ENCODE results near the gene SLC25A33.
"Not testable (repeated sequence)": the region's sequence is repeated elsewhere in the genome, so short reads cannot be mapped to it uniquely, and the experiment has no call there.

The SLC25A33 gene

GRCh38 chr1:9539165-9539828 is at the start of gene SLC25A33:
Gene SLC25A33, plus strand, starts transcription at chr1:9539465. Its CDS starts 227 bp downstream, at chr1:9539692.
- Mint-ChIP-seq H3K27me3 (no peaks in the 10 kb centered on the region), H3K27ac (peak within 1 kb of the TSS; percentile 83), H3K4me1 (peaks cover 40% of the 10 kb centered on the region), H3K9me3 (no peaks in the 10 kb centered on the region), H3K4me3 (peak within 1 kb of the TSS; percentile 95), H3K36me3 (peaks cover 5% of the 10 kb centered on the region)
- ATAC-seq = peak; percentile 99

DNA sequence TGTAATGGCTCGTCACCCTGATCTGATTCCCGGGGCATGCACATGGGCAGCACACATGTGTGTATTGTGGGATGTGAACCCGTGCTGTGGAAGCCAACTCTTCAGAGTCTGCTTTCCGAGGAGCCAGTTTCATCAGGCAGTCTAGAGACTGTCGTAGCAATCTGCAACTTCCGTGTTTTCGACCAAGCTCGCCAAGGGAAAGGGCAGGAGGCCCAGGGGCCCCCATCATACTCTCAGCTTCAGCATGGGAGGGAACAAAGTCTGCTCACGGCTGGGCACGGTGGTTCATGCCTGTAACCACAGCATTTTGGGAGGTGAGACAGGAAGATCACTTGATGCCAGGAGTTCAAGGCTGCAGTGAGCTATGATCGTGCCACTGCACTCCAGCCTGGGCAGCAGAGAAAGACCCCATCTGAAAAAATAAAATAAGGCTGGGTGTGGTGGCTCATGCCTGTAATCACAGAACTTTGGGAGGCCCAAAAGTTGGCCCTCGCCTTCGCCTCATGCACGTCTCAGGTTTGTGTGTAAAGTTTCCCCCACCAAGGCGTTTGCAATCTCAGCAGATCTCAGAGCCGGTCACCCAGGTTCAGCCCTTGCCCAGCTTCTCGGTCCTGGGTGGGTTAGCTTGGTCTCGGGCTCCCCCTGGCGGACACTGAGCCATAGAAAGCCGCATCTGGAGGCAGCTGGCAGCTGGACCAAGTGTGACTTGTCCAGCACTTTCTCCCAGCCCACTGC is 48.5 kb upstream of the SLC25A33 start:
- no peak overlapping the region for H3K27ac Mint-ChIP-seq
- no peak overlapping the region for H3K4me3 Mint-ChIP-seq
- ATAC-seq = peak; percentile 81

GRCh38 chr1:9493326-9493725 is 45.9 kb upstream of the SLC25A33 start:
- H3K4me1 Mint-ChIP-seq = peaks cover 7% of the 10 kb centered on the region
- H3K9me3 Mint-ChIP-seq = no peaks in the 10 kb centered on the region
- H3K4me3 Mint-ChIP-seq = no peak overlapping the region
- H3K27me3 Mint-ChIP-seq = peaks cover 24% of the 10 kb centered on the region
- H3K36me3 Mint-ChIP-seq = no peaks in the 10 kb centered on the region
- no peak for ATAC-seq
- H3K27ac Mint-ChIP-seq = no peak overlapping the region

More for the DNA sequence above, 48.5 kb upstream of the SLC25A33 start:
- Mint-ChIP-seq H3K4me1 (peaks cover 7% of the 10 kb centered on the region), H3K36me3 (no peaks in the 10 kb centered on the region), H3K27me3 (peaks cover 36% of the 10 kb centered on the region), H3K9me3 (no peaks in the 10 kb centered on the region)

DNA sequence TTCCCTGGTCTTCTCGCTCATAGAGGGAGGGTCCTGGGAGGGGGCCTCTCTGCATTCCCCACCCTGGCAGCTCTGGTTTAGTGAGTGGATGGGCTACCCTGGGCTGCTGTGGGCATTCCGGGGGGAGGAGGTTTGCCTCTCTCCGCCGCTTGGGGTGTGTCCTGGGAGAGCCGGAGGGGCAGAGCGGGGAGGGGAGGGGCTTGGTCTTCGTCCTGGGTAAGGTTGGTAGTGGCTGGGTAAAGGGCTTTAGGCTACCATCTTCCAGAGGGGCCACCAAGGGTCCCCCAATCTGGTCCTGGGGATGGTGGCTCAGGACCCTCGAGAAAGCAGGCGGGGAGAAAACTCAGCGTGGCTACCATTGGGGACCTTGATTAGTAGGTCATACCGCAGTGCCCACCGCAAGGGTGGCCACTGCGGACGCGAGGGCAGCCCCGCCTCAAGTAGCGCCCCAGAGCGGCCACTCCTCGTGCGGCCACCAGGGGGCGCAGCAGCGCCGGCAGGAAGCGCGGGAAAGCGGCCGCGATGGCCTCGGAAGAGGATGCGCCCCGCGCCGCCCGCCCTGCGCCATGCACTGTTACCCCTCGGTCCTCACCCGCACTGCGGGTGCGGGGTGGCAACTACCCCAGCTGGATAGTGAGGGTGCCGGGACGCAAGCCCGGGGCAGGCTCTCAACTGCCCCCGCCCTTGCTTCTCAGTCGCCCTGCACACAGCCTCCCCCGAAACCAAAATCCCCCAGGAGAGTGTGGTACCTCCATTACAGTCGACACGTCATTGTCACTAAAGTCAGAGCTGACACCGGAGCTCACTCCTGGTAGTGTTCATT is 44.1 kb upstream of the SLC25A33 start:
- H3K9me3 Mint-ChIP-seq = no peaks in the 10 kb centered on the region
- peaks cover 7% of the 10 kb centered on the region for H3K4me1 Mint-ChIP-seq
- ATAC-seq = peak; percentile 67
- H3K27ac Mint-ChIP-seq = no peak overlapping the region
- H3K36me3 Mint-ChIP-seq = no peaks in the 10 kb centered on the region
- H3K27me3 Mint-ChIP-seq = peaks cover 42% of the 10 kb centered on the region
- peak overlapping the region; percentile 69 for H3K4me3 Mint-ChIP-seq

GRCh38 chr1:9495854-9496374 is 43.4 kb upstream of the SLC25A33 start:
- peaks cover 47% of the 10 kb centered on the region for H3K27me3 Mint-ChIP-seq
- ATAC-seq = no peak
- H3K27ac Mint-ChIP-seq = no peak overlapping the region
- H3K4me3 Mint-ChIP-seq = no peak overlapping the region
- no peaks in the 10 kb centered on the region for H3K9me3 Mint-ChIP-seq
- peaks cover 7% of the 10 kb centered on the region for H3K4me1 Mint-ChIP-seq
- H3K36me3 Mint-ChIP-seq = no peaks in the 10 kb centered on the region

DNA sequence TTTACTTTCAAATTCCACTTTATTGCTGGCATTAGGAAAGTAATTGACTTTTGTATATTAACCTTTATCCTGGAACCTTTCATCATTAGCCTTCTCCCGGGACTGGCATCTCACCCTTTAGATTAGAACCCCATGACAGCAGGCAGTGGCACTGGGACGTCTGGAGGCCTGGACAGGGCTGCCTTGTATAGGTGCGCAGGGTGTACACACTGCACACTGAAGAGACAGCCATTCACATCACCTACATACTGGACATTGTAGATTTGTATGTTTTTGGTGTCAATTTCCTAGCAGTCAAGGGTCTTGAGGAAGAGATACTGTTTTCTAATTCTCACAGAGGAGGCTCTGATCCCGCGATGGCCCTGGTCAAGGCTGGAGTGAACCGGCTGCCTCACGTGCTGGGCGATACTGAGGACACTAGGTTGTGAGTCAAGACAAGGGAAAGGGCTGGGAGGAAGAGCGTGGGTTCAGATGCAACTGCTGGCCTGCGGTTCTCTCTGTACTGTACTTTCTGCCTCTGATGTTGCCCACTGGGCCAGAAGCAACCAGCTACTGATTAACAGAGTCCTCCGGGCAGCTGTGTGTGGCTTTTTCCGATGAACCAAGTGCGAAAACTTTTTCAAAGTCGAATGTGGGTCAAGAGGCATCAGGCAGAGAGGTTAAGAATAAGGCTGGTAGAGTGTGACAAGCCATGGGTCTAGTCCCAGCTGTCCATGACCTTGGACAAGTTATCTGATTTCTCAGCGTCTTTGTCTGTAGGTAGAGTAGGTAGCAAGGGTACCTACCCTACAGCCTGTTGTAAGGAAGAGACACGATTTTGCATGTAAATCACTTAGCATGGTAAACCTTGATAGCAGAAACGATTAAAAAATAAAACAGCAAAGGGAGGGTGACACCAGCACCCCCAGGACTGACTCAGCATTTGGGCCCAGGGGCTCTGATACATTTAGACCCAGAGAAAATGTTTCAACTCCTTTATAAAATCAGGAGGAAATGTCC is 38.2 kb upstream of the SLC25A33 start:
- H3K27me3 Mint-ChIP-seq = peaks cover 45% of the 10 kb centered on the region
- no peak for ATAC-seq
- no peak overlapping the region for H3K27ac Mint-ChIP-seq
- H3K4me1 Mint-ChIP-seq = no peaks in the 10 kb centered on the region
- H3K4me3 Mint-ChIP-seq = no peak overlapping the region
- no peaks in the 10 kb centered on the region for H3K9me3 Mint-ChIP-seq
- H3K36me3 Mint-ChIP-seq = no peaks in the 10 kb centered on the region

- no peak overlapping the region for H3K4me3 Mint-ChIP-seq
- H3K27me3 Mint-ChIP-seq = peaks cover 43% of the 10 kb centered on the region
- no peak overlapping the region for H3K27ac Mint-ChIP-seq
- ATAC-seq = no peak
- H3K4me1 Mint-ChIP-seq = no peaks in the 10 kb centered on the region
- no peaks in the 10 kb centered on the region for H3K9me3 Mint-ChIP-seq
- H3K36me3 Mint-ChIP-seq = no peaks in the 10 kb centered on the region
Measured at GRCh38 chr1:9503001-9503675, 36.1 kb upstream of the SLC25A33 start.

GRCh38 chr1:9505143-9505542 is 34.1 kb upstream of the SLC25A33 start:
- no peak for ATAC-seq
- Mint-ChIP-seq H3K4me3 (no peak overlapping the region), H3K36me3 (no peaks in the 10 kb centered on the region), H3K9me3 (no peaks in the 10 kb centered on the region), H3K27ac (no peak overlapping the region), H3K27me3 (peaks cover 24% of the 10 kb centered on the region), H3K4me1 (no peaks in the 10 kb centered on the region)

- Mint-ChIP-seq H3K9me3 (no peaks in the 10 kb centered on the region), H3K36me3 (no peaks in the 10 kb centered on the region), H3K4me3 (no peak overlapping the region), H3K27me3 (peaks cover 9% of the 10 kb centered on the region), H3K4me1 (no peaks in the 10 kb centered on the region), H3K27ac (no peak overlapping the region)
- no peak for ATAC-seq
Measured at GRCh38 chr1:9506901-9507300, 32.4 kb upstream of the SLC25A33 start.

GRCh38 chr1:9510130-9510529 is 29.1 kb upstream of the SLC25A33 start:
- Mint-ChIP-seq H3K4me3 (no peak overlapping the region), H3K4me1 (no peaks in the 10 kb centered on the region), H3K27me3 (no peaks in the 10 kb centered on the region), H3K27ac (no peak overlapping the region), H3K9me3 (peaks cover 2% of the 10 kb centered on the region), H3K36me3 (no peaks in the 10 kb centered on the region)
- ATAC-seq = no peak

- not testable (repeated sequence) for H3K4me1 Mint-ChIP-seq, H3K27ac Mint-ChIP-seq, H3K36me3 Mint-ChIP-seq, H3K4me3 Mint-ChIP-seq, H3K9me3 Mint-ChIP-seq, ATAC-seq, H3K27me3 Mint-ChIP-seq
Measured at GRCh38 chr1:9515550-9515949, 23.7 kb upstream of the SLC25A33 start.

GRCh38 chr1:9518454-9518998 is 20.7 kb upstream of the SLC25A33 start:
- H3K36me3 Mint-ChIP-seq = no peaks in the 10 kb centered on the region

DNA sequence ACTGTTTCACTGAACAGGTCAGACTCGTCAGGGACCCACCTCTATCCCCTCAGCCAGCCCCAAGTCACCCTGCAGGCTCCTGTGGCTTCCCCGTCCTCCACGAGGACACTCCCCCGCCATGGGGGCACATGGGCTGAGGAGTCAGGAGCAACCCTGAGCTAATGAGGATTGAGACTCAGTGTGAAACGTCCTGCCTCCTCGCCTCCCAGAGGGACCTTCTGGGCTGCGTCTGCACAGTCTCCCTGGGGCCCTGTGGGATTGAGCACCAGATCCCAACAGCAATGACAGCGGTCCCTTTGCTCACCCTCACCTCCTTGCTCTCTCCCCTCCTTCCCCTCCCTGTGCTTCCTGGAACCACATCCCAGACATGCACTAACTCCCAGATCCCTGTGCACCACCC is 18.9 kb upstream of the SLC25A33 start:
- Mint-ChIP-seq H3K4me1 (peaks cover 7% of the 10 kb centered on the region), H3K27ac (no peak overlapping the region), H3K27me3 (no peaks in the 10 kb centered on the region), H3K36me3 (no peaks in the 10 kb centered on the region), H3K4me3 (no peak overlapping the region), H3K9me3 (no peaks in the 10 kb centered on the region)
- no peak for ATAC-seq

More at GRCh38 chr1:9518454-9518998, 20.7 kb upstream of the SLC25A33 start:
- no peak for ATAC-seq
- Mint-ChIP-seq H3K27ac (no peak overlapping the region), H3K9me3 (peaks cover 2% of the 10 kb centered on the region), H3K27me3 (no peaks in the 10 kb centered on the region), H3K4me1 (peaks cover 7% of the 10 kb centered on the region), H3K4me3 (no peak overlapping the region)

- no peaks in the 10 kb centered on the region for H3K9me3 Mint-ChIP-seq
- H3K36me3 Mint-ChIP-seq = no peaks in the 10 kb centered on the region
- ATAC-seq = no peak
- H3K27me3 Mint-ChIP-seq = no peaks in the 10 kb centered on the region
- no peak overlapping the region for H3K27ac Mint-ChIP-seq
- H3K4me3 Mint-ChIP-seq = no peak overlapping the region
- H3K4me1 Mint-ChIP-seq = peaks cover 18% of the 10 kb centered on the region
Measured at GRCh38 chr1:9529190-9529589, 10.1 kb upstream of the SLC25A33 start.
